ENCODE measurements around the gene ZBTB8B. TPM values are rescaled to one million over a fixed set of nuclear protein-coding genes. Genes with fewer than 3 reads are reported as not detected.
"Not testable (repeated sequence)": the region's sequence is repeated elsewhere in the genome, so short reads cannot be mapped to it uniquely, and the experiment has no call there.

Gene ZBTB8B
- polyA plus RNA-seq, 1 donor from 2014 or later = 5.0 TPM

DNA sequence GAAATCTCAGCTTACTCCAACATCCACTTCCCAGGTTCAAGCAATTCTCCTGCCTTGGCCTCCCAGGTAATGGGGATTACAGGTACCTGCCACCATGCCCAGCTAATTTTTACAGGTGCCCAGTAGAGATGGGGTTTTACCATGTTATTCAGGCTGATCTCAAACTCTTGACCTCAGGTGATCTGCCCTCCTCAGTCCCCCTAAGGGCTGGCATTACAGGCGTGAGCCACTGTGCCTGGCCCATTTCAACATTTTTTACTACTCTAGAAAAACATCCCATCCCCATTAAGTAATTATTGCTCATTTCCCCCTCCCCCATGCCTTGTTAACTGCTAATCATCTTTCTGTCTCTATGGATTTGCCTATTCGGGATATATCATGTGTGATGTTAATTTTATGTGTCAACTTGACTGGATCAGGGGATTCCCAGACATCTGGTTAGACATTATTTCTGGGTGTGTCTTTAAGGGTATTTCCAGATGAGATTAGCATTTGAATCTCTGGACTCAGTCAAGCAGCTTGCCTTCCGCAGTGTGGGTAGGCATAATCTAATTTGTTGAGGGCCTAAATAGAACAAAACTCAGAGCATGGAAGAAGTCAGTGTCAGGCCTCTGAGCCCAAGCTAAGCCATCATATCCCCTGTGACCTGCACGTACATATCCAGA is 33.0 kb upstream of the ZBTB8B start:
- Histone ChIP-seq H3K79me2 (replicated peaks; ENCODE audit: insufficient read depth, low read length) (no peaks in the 10 kb centered on the region), H3F3A (ENCODE audit: insufficient read depth, low read length, poor library complexity, severe bottlenecking) (no peaks in the 10 kb centered on the region), H3K9ac (ENCODE audit: low read length) (no peak overlapping the region), H3K4me3 (ENCODE audit: low read length) (no peak overlapping the region), H3K9me3 (ENCODE audit: low read length) (no peaks in the 10 kb centered on the region), H3K36me3 (ENCODE audit: insufficient read depth, low read length) (no peaks in the 10 kb centered on the region), H4K20me1 (ENCODE audit: insufficient read depth) (no peaks in the 10 kb centered on the region), H3K4me2 (ENCODE audit: low read length) (no peak overlapping the region), H3K9me2 (ENCODE audit: insufficient read depth, low read length) (no peaks in the 10 kb centered on the region), H3K27me3 (ENCODE audit: insufficient read depth, low read depth, low read length) (no peaks in the 10 kb centered on the region), H2AFZ (ENCODE audit: low read depth, low read length) (no peak overlapping the region), H3K27ac (ENCODE audit: low read length) (no peak overlapping the region)
- TF ChIP-seq EP300 (conservative IDR thresholded peaks at IDR 0.05; ENCODE audit: poor library complexity, severe bottlenecking) (no peak), POLR2AphosphoS5 (IDR thresholded peaks at IDR 0.05) (no peak), EZH2 (IDR thresholded peaks at IDR 0.05; ENCODE audit: borderline replicate concordance, insufficient read depth, low read length, poor library complexity, severe bottlenecking) (no peak), RAD21 (conservative IDR thresholded peaks at IDR 0.05) (no peak), MXI1 (conservative IDR thresholded peaks at IDR 0.05; ENCODE audit: poor library complexity, severe bottlenecking) (no peak), SMC3 (conservative IDR thresholded peaks at IDR 0.05; ENCODE audit: poor library complexity) (no peak), TAF1 (IDR thresholded peaks at IDR 0.05; ENCODE audit: low read depth) (no peak)
- TF ChIP-seq, protein P1, sequence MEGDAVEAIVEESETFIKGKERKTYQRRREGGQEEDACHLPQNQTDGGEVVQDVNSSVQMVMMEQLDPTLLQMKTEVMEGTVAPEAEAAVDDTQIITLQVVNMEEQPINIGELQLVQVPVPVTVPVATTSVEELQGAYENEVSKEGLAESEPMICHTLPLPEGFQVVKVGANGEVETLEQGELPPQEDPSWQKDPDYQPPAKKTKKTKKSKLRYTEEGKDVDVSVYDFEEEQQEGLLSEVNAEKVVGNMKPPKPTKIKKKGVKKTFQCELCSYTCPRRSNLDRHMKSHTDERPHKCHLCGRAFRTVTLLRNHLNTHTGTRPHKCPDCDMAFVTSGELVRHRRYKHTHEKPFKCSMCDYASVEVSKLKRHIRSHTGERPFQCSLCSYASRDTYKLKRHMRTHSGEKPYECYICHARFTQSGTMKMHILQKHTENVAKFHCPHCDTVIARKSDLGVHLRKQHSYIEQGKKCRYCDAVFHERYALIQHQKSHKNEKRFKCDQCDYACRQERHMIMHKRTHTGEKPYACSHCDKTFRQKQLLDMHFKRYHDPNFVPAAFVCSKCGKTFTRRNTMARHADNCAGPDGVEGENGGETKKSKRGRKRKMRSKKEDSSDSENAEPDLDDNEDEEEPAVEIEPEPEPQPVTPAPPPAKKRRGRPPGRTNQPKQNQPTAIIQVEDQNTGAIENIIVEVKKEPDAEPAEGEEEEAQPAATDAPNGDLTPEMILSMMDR (IDR thresholded peaks at IDR 0.05; ENCODE audit: poor library complexity, severe bottlenecking) = no peak
- TF ChIP-seq, protein P2, sequence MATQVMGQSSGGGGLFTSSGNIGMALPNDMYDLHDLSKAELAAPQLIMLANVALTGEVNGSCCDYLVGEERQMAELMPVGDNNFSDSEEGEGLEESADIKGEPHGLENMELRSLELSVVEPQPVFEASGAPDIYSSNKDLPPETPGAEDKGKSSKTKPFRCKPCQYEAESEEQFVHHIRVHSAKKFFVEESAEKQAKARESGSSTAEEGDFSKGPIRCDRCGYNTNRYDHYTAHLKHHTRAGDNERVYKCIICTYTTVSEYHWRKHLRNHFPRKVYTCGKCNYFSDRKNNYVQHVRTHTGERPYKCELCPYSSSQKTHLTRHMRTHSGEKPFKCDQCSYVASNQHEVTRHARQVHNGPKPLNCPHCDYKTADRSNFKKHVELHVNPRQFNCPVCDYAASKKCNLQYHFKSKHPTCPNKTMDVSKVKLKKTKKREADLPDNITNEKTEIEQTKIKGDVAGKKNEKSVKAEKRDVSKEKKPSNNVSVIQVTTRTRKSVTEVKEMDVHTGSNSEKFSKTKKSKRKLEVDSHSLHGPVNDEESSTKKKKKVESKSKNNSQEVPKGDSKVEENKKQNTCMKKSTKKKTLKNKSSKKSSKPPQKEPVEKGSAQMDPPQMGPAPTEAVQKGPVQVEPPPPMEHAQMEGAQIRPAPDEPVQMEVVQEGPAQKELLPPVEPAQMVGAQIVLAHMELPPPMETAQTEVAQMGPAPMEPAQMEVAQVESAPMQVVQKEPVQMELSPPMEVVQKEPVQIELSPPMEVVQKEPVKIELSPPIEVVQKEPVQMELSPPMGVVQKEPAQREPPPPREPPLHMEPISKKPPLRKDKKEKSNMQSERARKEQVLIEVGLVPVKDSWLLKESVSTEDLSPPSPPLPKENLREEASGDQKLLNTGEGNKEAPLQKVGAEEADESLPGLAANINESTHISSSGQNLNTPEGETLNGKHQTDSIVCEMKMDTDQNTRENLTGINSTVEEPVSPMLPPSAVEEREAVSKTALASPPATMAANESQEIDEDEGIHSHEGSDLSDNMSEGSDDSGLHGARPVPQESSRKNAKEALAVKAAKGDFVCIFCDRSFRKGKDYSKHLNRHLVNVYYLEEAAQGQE (IDR thresholded peaks at IDR 0.05; ENCODE audit: borderline replicate concordance) = no peak

DNA sequence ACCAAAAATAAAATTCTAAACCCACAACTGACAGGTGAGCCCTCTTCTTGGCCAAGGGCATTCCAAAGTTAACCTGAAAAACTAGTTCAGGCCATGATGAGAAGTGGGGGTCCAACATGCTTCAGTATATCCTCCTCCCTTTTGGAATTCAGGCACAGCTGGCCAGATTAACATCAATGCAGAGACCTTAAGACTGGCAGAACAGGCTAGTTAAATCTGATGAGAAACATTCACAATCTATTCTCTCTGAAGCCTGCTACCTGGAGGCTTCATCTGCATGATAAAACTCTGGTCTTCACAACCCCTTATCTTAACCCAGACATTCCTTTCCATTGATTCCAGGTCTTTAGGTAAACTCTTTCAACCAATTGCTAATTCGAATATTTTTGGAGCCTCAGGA is 26.7 kb upstream of the ZBTB8B start:
- no peak overlapping the region for H3K4me3 ChIP-seq (ENCODE audit: low read length)
- H4K20me1 ChIP-seq (ENCODE audit: insufficient read depth) = no peaks in the 10 kb centered on the region
- no peaks in the 10 kb centered on the region for H3K9me3 ChIP-seq (ENCODE audit: low read length)
- H3F3A ChIP-seq (ENCODE audit: insufficient read depth, low read length, poor library complexity, severe bottlenecking) = no peaks in the 10 kb centered on the region
- TF ChIP-seq POLR2AphosphoS5 (IDR thresholded peaks at IDR 0.05) = no peak
- no peak for TF ChIP-seq EP300 (conservative IDR thresholded peaks at IDR 0.05; ENCODE audit: poor library complexity, severe bottlenecking)
- no peak for TF ChIP-seq MXI1 (conservative IDR thresholded peaks at IDR 0.05; ENCODE audit: poor library complexity, severe bottlenecking)
- TF ChIP-seq, protein P1 (IDR thresholded peaks at IDR 0.05; ENCODE audit: poor library complexity, severe bottlenecking) = no peak
- TF ChIP-seq SMC3 (conservative IDR thresholded peaks at IDR 0.05; ENCODE audit: poor library complexity) = no peak
- H2AFZ ChIP-seq (ENCODE audit: low read depth, low read length) = no peak overlapping the region
- H3K36me3 ChIP-seq (ENCODE audit: insufficient read depth, low read length) = no peaks in the 10 kb centered on the region
- H3K27ac ChIP-seq (ENCODE audit: low read length) = no peak overlapping the region
- H3K9me2 ChIP-seq (ENCODE audit: insufficient read depth, low read length) = no peaks in the 10 kb centered on the region
- H3K4me2 ChIP-seq (ENCODE audit: low read length) = no peak overlapping the region
- no peaks in the 10 kb centered on the region for H3K27me3 ChIP-seq (ENCODE audit: insufficient read depth, low read depth, low read length)
- no peaks in the 10 kb centered on the region for H3K79me2 ChIP-seq (replicated peaks; ENCODE audit: insufficient read depth, low read length)
- H3K9ac ChIP-seq (ENCODE audit: low read length) = no peak overlapping the region

DNA sequence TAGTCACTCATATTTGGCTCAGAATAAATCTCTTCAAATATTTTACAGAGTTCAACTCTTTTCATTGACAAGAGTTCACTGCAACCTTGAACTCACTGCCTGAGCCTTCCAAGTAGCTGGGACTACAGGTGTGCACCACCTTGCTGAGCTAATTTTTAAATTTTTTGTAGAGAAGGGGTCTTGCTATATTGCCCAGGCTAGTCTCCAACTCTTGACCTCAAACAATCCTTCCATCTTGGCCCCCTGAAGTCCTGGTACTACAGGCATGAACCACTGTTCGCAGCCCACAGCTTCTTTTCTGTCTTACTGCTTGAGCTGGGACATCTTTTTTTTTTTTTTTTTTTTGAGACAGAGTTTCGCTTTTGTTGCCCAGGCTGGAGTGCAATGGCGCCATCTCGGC is 26.1 kb upstream of the ZBTB8B start:
- H3K27ac ChIP-seq (ENCODE audit: low read length); H3F3A ChIP-seq (ENCODE audit: insufficient read depth, low read length, poor library complexity, severe bottlenecking); H3K4me3 ChIP-seq (ENCODE audit: low read length); H3K9me3 ChIP-seq (ENCODE audit: low read length); H3K79me2 ChIP-seq (replicated peaks; ENCODE audit: insufficient read depth, low read length); H2AFZ ChIP-seq (ENCODE audit: low read depth, low read length); H3K27me3 ChIP-seq (ENCODE audit: insufficient read depth, low read depth, low read length); H3K9ac ChIP-seq (ENCODE audit: low read length); H3K36me3 ChIP-seq (ENCODE audit: insufficient read depth, low read length); H3K9me2 ChIP-seq (ENCODE audit: insufficient read depth, low read length); H4K20me1 ChIP-seq (ENCODE audit: insufficient read depth); H3K4me2 ChIP-seq (ENCODE audit: low read length): not testable (repeated sequence)

DNA sequence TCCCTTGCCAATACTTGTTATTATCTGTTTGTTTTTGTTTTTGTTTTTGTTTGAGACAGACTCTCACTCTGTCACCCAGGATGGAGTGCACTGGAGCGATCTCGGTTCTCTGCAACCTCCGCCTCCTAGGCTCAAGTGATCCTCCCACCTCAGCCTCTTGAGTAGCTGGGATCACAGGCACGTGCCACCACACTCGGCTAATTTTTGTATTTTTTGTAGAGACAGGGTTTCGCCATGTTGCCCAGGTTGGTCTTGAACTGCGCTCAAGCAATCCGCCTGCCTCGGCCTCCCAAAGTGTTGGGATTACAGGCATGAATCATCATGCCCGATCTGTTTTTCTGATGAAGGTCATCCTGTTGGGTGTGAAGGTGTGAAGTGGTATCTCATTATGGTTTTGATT is 23.4 kb upstream of the ZBTB8B start:
- H3K27me3 ChIP-seq (ENCODE audit: insufficient read depth, low read depth, low read length); H3K9ac ChIP-seq (ENCODE audit: low read length); H3K4me3 ChIP-seq (ENCODE audit: low read length); H3K4me2 ChIP-seq (ENCODE audit: low read length); H3K9me3 ChIP-seq (ENCODE audit: low read length); H3K27ac ChIP-seq (ENCODE audit: low read length); H3F3A ChIP-seq (ENCODE audit: insufficient read depth, low read length, poor library complexity, severe bottlenecking); H4K20me1 ChIP-seq (ENCODE audit: insufficient read depth); H3K36me3 ChIP-seq (ENCODE audit: insufficient read depth, low read length); H3K9me2 ChIP-seq (ENCODE audit: insufficient read depth, low read length); H2AFZ ChIP-seq (ENCODE audit: low read depth, low read length); H3K79me2 ChIP-seq (replicated peaks; ENCODE audit: insufficient read depth, low read length): not testable (repeated sequence)

Data from neural cell (in vitro differentiated cells).